HG03103 (cell line): Measurements from ENCODE around the gene CCDC137.

ENCODE experiments used
- ATAC-seq: cut with Tn5 transposase; IDR thresholded peaks from one replicate; pipeline ENCODE4 v1.9.1; 2021; ENCODE audit warnings: low read depth; ENCODE audit not compliant: unreplicated experiment

Gene CCDC137

GRCh38 chr17:81713556-81714411 lies 47.2 kb downstream of the CCDC137 start:
- no peak for ATAC-seq

GRCh38 chr17:81714412-81715106 lies 48.0 kb downstream of the CCDC137 start:
- ATAC-seq = no peak

GRCh38 chr17:81715107-81715871 lies 48.8 kb downstream of the CCDC137 start:
- ATAC-seq = no peak

GRCh38 chr17:81715872-81716673 lies 49.5 kb downstream of the CCDC137 start:
- no peak for ATAC-seq

GRCh38 chr17:81716674-81716996 lies 50.1 kb downstream of the CCDC137 start:
- ATAC-seq = no peak

- no peak for ATAC-seq
Measured at GRCh38 chr17:81717049-81717765, 50.7 kb downstream of the CCDC137 start.

- no peak for ATAC-seq
Measured at GRCh38 chr17:81717766-81718089, 51.2 kb downstream of the CCDC137 start.

DNA sequence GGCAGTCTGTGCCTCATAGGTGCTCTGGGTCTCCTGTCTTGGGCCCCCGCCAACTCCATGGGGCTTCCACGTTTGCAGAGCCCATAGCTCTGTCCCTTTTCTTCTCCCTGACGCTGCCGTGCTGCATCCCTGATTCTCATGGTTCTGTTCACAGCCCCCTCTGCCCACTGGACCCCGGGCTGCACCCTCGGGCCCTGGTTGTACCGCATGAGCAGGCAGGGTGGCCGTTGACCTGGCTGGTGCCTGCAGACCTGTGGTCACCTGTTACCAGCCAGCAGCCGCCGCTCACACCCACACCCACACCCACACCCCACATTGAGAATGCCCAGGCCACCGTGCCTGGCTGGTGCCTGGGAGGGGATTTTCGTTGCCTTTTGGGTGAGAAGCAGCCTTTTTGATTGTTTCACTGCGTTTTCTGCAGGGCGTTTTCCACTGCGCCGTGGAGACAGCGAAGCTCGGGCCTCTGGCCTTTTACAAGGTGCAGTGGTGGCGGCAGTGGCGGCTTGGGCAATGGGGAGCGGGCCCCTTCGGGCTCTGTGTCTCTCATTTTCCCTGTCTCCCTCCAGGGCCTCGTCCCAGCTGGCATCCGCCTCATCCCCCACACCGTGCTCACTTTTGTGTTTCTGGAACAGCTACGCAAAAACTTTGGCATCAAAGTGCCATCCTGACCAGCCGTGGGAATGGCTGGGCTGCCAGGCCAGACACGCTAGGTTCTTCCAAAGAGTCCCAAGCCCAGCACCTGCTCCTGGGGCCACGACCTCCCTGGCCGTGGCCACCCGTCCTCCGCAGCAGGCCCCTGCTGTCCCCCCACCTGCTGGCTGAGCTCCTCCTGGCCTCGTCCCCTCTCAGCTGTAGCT lies 53.1 kb downstream of the CCDC137 start:
- no peak for ATAC-seq

- no peak for ATAC-seq
Measured at GRCh38 chr17:81720267-81721071, 53.9 kb downstream of the CCDC137 start.

- no peak for ATAC-seq
Measured at GRCh38 chr17:81722184-81723120, 55.9 kb downstream of the CCDC137 start.
